SK-N-MC (cell line): ENCODE results near the gene PRR15L.

Source experiments
- EZH2 ChIP-seq: fragments of 200-600 bp; sonication (generic); IDR thresholded peaks from one replicate; pipeline ENCODE4 v1.6.1; 2017; ENCODE audit warnings: antibody characterized with exemption
- POLR2AphosphoS5 ChIP-seq: IDR thresholded peaks from 2 replicates; pipeline ENCODE4 v1.6.1; 2012; ENCODE audit warnings: mild to moderate bottlenecking, low read depth, low read length, borderline replicate concordance

GRCh38 chr17:47942096-47942510 is 15.6 kb downstream of the PRR15L start:
- TF ChIP-seq EZH2 = no peak
- TF ChIP-seq POLR2AphosphoS5 = no peak
